SU-DHL-6 (cell line): ENCODE measurements around the gene PARN.
"Not testable (repeated sequence)": the region's sequence is repeated elsewhere in the genome, so short reads cannot be mapped to it uniquely, and the experiment has no call there.

Source experiments
- H2AFZ ChIP-seq: fragments of 200-600 bp; sonication (generic); 2 replicates; pipeline ENCODE4 v1.6.1; 2014; ENCODE audit warnings: low read depth, mild to moderate bottlenecking, moderate library complexity, mixed read lengths, antibody characterized with exemption, low read length; ENCODE audit not compliant: severe bottlenecking
- H3F3A ChIP-seq: fragments of 200-600 bp; shearing (Covaris generic); 2 replicates; pipeline ENCODE4 v1.6.0; 2016; ENCODE audit warnings: antibody characterized with exemption, mild to moderate bottlenecking; ENCODE audit not compliant: insufficient read depth
- H3K27ac ChIP-seq: fragments of 200-600 bp; sonication (generic); 2 replicates; pipeline ENCODE4 v1.5.1; 2016; ENCODE audit warnings: low read depth, mild to moderate bottlenecking, low read length, moderate library complexity, mixed read lengths
- H3K27me3 ChIP-seq: fragments of 200-600 bp; sonication (generic), shearing (Covaris generic); 2 replicates; pipeline ENCODE4 v1.6.0; 2014; ENCODE audit warnings: mild to moderate bottlenecking, low read length
- H3K36me3 ChIP-seq: fragments of 200-600 bp; sonication (generic); 2 replicates; pipeline ENCODE4 v1.6.1; 2014; ENCODE audit warnings: mild to moderate bottlenecking, low read length, mixed read lengths
- H3K4me2 ChIP-seq: fragments of 300-600, 200-600 bp; shearing (Covaris generic), sonication (generic); 2 replicates; pipeline ENCODE4 v1.6.0; 2014; ENCODE audit warnings: low read length, low read depth, mild to moderate bottlenecking; ENCODE audit not compliant: poor library complexity, severe bottlenecking
- H3K4me3 ChIP-seq: fragments of 200-600 bp; sonication (generic); 2 replicates; pipeline ENCODE4 v1.5.1; 2014; ENCODE audit warnings: antibody characterized with exemption, low read length, mild to moderate bottlenecking, mixed read lengths; ENCODE audit not compliant: insufficient read depth, poor library complexity, severe bottlenecking
- H3K79me2 ChIP-seq: fragments of 200-600 bp; sonication (generic); 2 replicates; pipeline ENCODE4 v1.6.1; 2014; ENCODE audit warnings: mild to moderate bottlenecking, low read length, moderate library complexity; ENCODE audit not compliant: insufficient read depth
- H3K9ac ChIP-seq: fragments of 200-600 bp; sonication (generic); 2 replicates; pipeline ENCODE4 v1.7.0; 2014; ENCODE audit warnings: mild to moderate bottlenecking, low read length
- H3K9me2 ChIP-seq: fragments of 200-600 bp; sonication (generic); replicated peaks from 2 replicates; pipeline ENCODE4 v1.6.1; 2014; ENCODE audit warnings: low read length; ENCODE audit not compliant: insufficient read depth
- H3K9me3 ChIP-seq: fragments of 200-600 bp; sonication (generic); 2 replicates; pipeline ENCODE4 v1.6.1; 2014; ENCODE audit warnings: low read length, mixed read lengths; ENCODE audit not compliant: insufficient read depth
- H4K20me1 ChIP-seq: fragments of 200-600 bp; sonication (generic); 2 replicates; pipeline ENCODE4 v1.6.1; 2014; ENCODE audit warnings: low read depth, mild to moderate bottlenecking, antibody characterized with exemption, low read length, moderate library complexity, mixed read lengths
- CTCF ChIP-seq: fragments of 200-600 bp; sonication (generic); IDR thresholded peaks from one replicate; pipeline ENCODE4 v1.5.1; 2017; ENCODE audit warnings: antibody characterized with exemption, mild to moderate bottlenecking, low read length, moderate library complexity; ENCODE audit not compliant: insufficient read depth, poor library complexity, severe bottlenecking
- EZH2phosphoT487 ChIP-seq: fragments of 200-600 bp; sonication (generic), shearing (Covaris generic); conservative IDR thresholded peaks from 2 replicates; pipeline ENCODE4 v1.6.1; 2018; ENCODE audit warnings: mild to moderate bottlenecking, antibody characterized with exemption, low read length, moderate library complexity, mixed read lengths

Gene PARN

GRCh38 chr16:14600164-14600563, 29.9 kb downstream of the PARN start:
- Histone ChIP-seq H3F3A (0 out of 2 replicates have a peak, but pooled peaks cover 7% of the 10 kb centered on the region), H3K36me3 (peaks cover 18% of the 10 kb centered on the region), H3K4me2 (no peak overlapping the region), H3K9ac (no peak overlapping the region), H3K79me2 (0 out of 2 replicates have a peak, but pooled peaks cover 6% of the 10 kb centered on the region), H3K27ac (no peak overlapping the region), H2AFZ (no peak overlapping the region), H3K9me2 (no peaks in the 10 kb centered on the region), H4K20me1 (no peaks in the 10 kb centered on the region), H3K4me3 (no peak overlapping the region), H3K9me3 (no peaks in the 10 kb centered on the region), H3K27me3 (no peaks in the 10 kb centered on the region)
- TF ChIP-seq CTCF, result peak; percentile 35
- TF ChIP-seq EZH2phosphoT487, result no peak

GRCh38 chr16:14586637-14587305, 43.3 kb downstream of the PARN start:
- Histone ChIP-seq H3K9ac (no peak overlapping the region), H3F3A (no peaks in the 10 kb centered on the region), H3K79me2 (no peaks in the 10 kb centered on the region; the same call in 1 of the 2 replicates), H3K36me3 (peaks cover 52% of the 10 kb centered on the region), H3K4me3 (no peak overlapping the region), H3K9me2 (no peaks in the 10 kb centered on the region), H3K9me3 (no peaks in the 10 kb centered on the region), H3K27ac (no peak overlapping the region), H3K27me3 (no peaks in the 10 kb centered on the region), H4K20me1 (no peaks in the 10 kb centered on the region), H2AFZ (no peak overlapping the region), H3K4me2 (no peak overlapping the region)
- TF ChIP-seq CTCF (no peak), EZH2phosphoT487 (no peak)

GRCh38 chr16:14585287-14585686, 44.8 kb downstream of the PARN start:
- H3F3A ChIP-seq, result no peaks in the 10 kb centered on the region
- no peak overlapping the region for H2AFZ ChIP-seq
- H3K9ac ChIP-seq, result no peak overlapping the region
- H3K4me3 ChIP-seq, result no peak overlapping the region
- TF ChIP-seq CTCF (no peak), EZH2phosphoT487 (no peak)
- H3K79me2 ChIP-seq, result no peaks in the 10 kb centered on the region; the same call in 1 of the 2 replicates
- H3K27me3 ChIP-seq, result no peaks in the 10 kb centered on the region
- no peaks in the 10 kb centered on the region for H3K9me3 ChIP-seq
- peaks cover 53% of the 10 kb centered on the region for H3K36me3 ChIP-seq
- no peaks in the 10 kb centered on the region for H4K20me1 ChIP-seq
- H3K9me2 ChIP-seq, result no peaks in the 10 kb centered on the region
- H3K27ac ChIP-seq, result no peak overlapping the region
- H3K4me2 ChIP-seq, result no peak overlapping the region

- H3K27me3 ChIP-seq, result not testable (repeated sequence)
- H3K36me3 ChIP-seq, result peaks cover 57% of the 10 kb centered on the region
Measured at GRCh38 chr16:14580926-14581325, 49.1 kb downstream of the PARN start.

More at GRCh38 chr16:14580926-14581325, 49.1 kb downstream of the PARN start:
- H3K27ac ChIP-seq, H3F3A ChIP-seq, H3K4me3 ChIP-seq, H3K4me2 ChIP-seq, H3K9me3 ChIP-seq, H2AFZ ChIP-seq, H4K20me1 ChIP-seq, H3K79me2 ChIP-seq, H3K9me2 ChIP-seq, H3K9ac ChIP-seq: not testable (repeated sequence)
